ENCODE measurements around the gene TSG101. TPM values are rescaled to one million over a fixed set of nuclear protein-coding genes. Genes with fewer than 3 reads are reported as not detected.

Gene TSG101
- total RNA-seq, 1 donor from 2014 or later: 47.4 TPM

GRCh38 chr11:18472587-18472986 is 54.2 kb downstream of the TSG101 start:
- Mint-ChIP-seq H3K27me3 (ENCODE audit: unreplicated experiment) (no peaks in the 10 kb centered on the region), H3K4me1 (ENCODE audit: unreplicated experiment) (no peaks in the 10 kb centered on the region), H3K4me3 (ENCODE audit: unreplicated experiment) (no peak overlapping the region), H3K9me3 (ENCODE audit: unreplicated experiment) (no peaks in the 10 kb centered on the region), H3K36me3 (ENCODE audit: low read depth, unreplicated experiment) (peaks cover 1% of the 10 kb centered on the region), H3K27ac (ENCODE audit: unreplicated experiment) (no peak overlapping the region)
- no peak for TF ChIP-seq CTCF (IDR thresholded peaks at IDR 0.05; ENCODE audit: unreplicated experiment)
- DNase-seq (ENCODE audit: low spot score): no peak

- H3K4me1 Mint-ChIP-seq (ENCODE audit: unreplicated experiment): no peaks in the 10 kb centered on the region
- H3K4me3 Mint-ChIP-seq (ENCODE audit: unreplicated experiment): no peak overlapping the region
- no peak overlapping the region for H3K27ac Mint-ChIP-seq (ENCODE audit: unreplicated experiment)
- H3K27me3 Mint-ChIP-seq (ENCODE audit: unreplicated experiment): no peaks in the 10 kb centered on the region
- no peaks in the 10 kb centered on the region for H3K36me3 Mint-ChIP-seq (ENCODE audit: low read depth, unreplicated experiment)
- no peak for DNase-seq (ENCODE audit: low spot score)
- no peaks in the 10 kb centered on the region for H3K9me3 Mint-ChIP-seq (ENCODE audit: unreplicated experiment)
- no peak for TF ChIP-seq CTCF (IDR thresholded peaks at IDR 0.05; ENCODE audit: unreplicated experiment)
These were observed 54.7 kb downstream of the TSG101 start for GRCh38 chr11:18471995-18472394.

GRCh38 chr11:18468961-18469360 is 57.8 kb downstream of the TSG101 start:
- no peak for TF ChIP-seq CTCF (IDR thresholded peaks at IDR 0.05; ENCODE audit: unreplicated experiment)
- Mint-ChIP-seq H3K4me1 (ENCODE audit: unreplicated experiment) (no peaks in the 10 kb centered on the region), H3K27ac (ENCODE audit: unreplicated experiment) (no peak overlapping the region), H3K27me3 (ENCODE audit: unreplicated experiment) (no peaks in the 10 kb centered on the region), H3K4me3 (ENCODE audit: unreplicated experiment) (no peak overlapping the region), H3K36me3 (ENCODE audit: low read depth, unreplicated experiment) (no peaks in the 10 kb centered on the region), H3K9me3 (ENCODE audit: unreplicated experiment) (no peaks in the 10 kb centered on the region)
- DNase-seq (ENCODE audit: low spot score): no peak

GRCh38 chr11:18468059-18468458 is 58.7 kb downstream of the TSG101 start:
- no peaks in the 10 kb centered on the region for H3K4me1 Mint-ChIP-seq (ENCODE audit: unreplicated experiment)
- H3K27ac Mint-ChIP-seq (ENCODE audit: unreplicated experiment): no peak overlapping the region
- no peaks in the 10 kb centered on the region for H3K27me3 Mint-ChIP-seq (ENCODE audit: unreplicated experiment)
- H3K36me3 Mint-ChIP-seq (ENCODE audit: low read depth, unreplicated experiment): no peaks in the 10 kb centered on the region
- TF ChIP-seq CTCF (IDR thresholded peaks at IDR 0.05; ENCODE audit: unreplicated experiment): no peak
- H3K9me3 Mint-ChIP-seq (ENCODE audit: unreplicated experiment): no peaks in the 10 kb centered on the region
- no peak overlapping the region for H3K4me3 Mint-ChIP-seq (ENCODE audit: unreplicated experiment)
- DNase-seq (ENCODE audit: low spot score): no peak

GRCh38 chr11:18466402-18466801 is 60.3 kb downstream of the TSG101 start:
- Mint-ChIP-seq H3K4me1 (ENCODE audit: unreplicated experiment) (no peaks in the 10 kb centered on the region), H3K9me3 (ENCODE audit: unreplicated experiment) (no peaks in the 10 kb centered on the region), H3K4me3 (ENCODE audit: unreplicated experiment) (no peak overlapping the region), H3K27ac (ENCODE audit: unreplicated experiment) (no peak overlapping the region), H3K27me3 (ENCODE audit: unreplicated experiment) (no peaks in the 10 kb centered on the region), H3K36me3 (ENCODE audit: low read depth, unreplicated experiment) (no peaks in the 10 kb centered on the region)
- no peak for TF ChIP-seq CTCF (IDR thresholded peaks at IDR 0.05; ENCODE audit: unreplicated experiment)
- no peak for DNase-seq (ENCODE audit: low spot score)

All from endothelial cell (in vitro differentiated cells).